ENCODE measurements around the gene NUDT3.

NUDT3 gene

DNA sequence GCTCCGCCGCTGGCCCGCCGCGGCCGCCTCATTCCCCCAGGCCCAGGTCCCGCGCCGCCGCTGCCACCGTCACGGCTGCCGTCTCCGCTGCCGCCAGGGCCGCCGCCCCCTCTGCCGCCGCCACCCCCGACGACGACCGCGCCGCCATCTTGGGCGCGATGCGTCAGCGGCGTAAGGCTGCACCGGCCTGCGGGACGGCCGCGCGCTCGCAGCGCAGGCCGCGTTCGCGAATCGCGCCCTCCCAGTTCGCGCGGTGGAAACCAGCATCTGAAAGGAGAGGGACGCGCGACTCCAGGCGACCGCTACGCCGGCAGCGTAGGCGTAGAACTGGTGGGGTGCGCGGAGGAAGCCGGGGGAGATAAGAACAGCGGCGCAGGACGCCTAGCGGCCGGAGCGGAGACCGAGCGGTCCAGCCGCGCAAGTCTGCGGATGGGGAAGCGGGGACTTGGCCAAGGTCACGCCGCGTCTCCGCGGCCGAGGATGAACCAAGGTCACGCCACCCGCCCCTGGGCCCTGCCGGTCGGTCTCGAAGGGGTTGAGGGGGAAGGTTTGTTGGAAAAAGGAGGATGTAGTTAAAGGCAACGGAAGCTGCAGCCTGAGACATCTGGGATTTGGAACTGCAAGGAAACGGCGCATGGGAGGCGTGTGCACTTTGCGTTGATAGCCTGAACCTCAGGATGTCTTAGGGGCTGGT lies at the start of gene NUDT3:
Gene NUDT3 (minus strand): TSS at position 173 of the 694 bp plus-strand sequence. CDS start 307 bp downstream, outside the sequence.
- H3K9me3 Mint-ChIP-seq: no peaks in the 10 kb centered on the region
- H3K27me3 Mint-ChIP-seq: no peaks in the 10 kb centered on the region
- H3K36me3 Mint-ChIP-seq (ENCODE audit: low read depth): peaks cover 8% of the 10 kb centered on the region
- H3K4me3 Mint-ChIP-seq: peak within 1 kb of the TSS; percentile 67
- peak within 1 kb of the TSS; percentile 94 for H3K27ac Mint-ChIP-seq
- peaks cover 27% of the 10 kb centered on the region for H3K4me1 Mint-ChIP-seq (ENCODE audit: low read depth)
- DNase-seq: peak; percentile 98

DNA sequence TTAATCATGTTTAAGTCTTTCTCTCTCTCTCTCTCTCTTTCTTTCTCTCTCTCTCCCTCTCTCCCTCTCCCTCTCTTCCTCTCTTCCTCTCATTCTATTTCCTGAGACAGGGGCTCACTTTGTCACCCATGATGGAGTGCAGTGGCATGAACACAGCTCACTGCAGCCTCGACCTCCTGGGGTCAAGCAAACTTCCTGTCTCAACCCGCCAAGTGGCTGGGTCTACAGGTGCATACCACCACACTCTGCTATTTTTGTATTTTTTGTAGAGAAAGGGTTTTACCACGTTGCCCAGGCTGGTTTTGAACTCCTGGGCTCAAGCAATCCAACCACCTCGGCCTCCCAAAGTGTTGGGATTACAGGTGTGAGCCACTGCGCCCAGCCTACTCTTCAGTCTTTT lies 49.1 kb upstream of the NUDT3 start:
- Mint-ChIP-seq H3K27ac (no peak overlapping the region), H3K4me1 (ENCODE audit: low read depth) (no peaks in the 10 kb centered on the region), H3K4me3 (no peak overlapping the region)

DNA sequence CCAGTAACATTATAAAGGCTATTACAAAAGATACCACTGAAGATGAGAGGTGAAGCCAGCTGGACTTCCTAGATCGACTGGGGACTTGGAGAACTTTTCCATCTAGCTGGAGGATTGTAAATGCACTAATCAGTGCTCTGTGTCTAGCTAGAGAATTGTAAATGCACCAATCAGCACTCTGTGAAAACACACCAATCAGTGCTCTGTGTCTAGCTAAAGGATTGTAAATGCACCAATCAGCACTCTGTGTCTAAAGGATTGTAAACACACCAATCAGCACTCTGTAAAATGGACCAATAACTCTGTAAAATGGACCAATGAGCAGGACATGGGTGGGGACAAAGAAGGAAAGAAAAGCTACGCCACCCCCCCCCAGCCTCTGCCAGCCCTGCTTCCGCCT lies 47.0 kb upstream of the NUDT3 start:
- no peak for DNase-seq
- Mint-ChIP-seq H3K27ac (no peak overlapping the region), H3K4me3 (no peak overlapping the region), H3K36me3 (ENCODE audit: low read depth) (no peaks in the 10 kb centered on the region), H3K4me1 (ENCODE audit: low read depth) (no peaks in the 10 kb centered on the region), H3K27me3 (no peaks in the 10 kb centered on the region), H3K9me3 (no peaks in the 10 kb centered on the region)

More for the DNA sequence above, 49.1 kb upstream of the NUDT3 start:
- DNase-seq: no peak
- no peaks in the 10 kb centered on the region for H3K9me3 Mint-ChIP-seq
- no peaks in the 10 kb centered on the region for H3K36me3 Mint-ChIP-seq (ENCODE audit: low read depth)
- H3K27me3 Mint-ChIP-seq: no peaks in the 10 kb centered on the region

DNA sequence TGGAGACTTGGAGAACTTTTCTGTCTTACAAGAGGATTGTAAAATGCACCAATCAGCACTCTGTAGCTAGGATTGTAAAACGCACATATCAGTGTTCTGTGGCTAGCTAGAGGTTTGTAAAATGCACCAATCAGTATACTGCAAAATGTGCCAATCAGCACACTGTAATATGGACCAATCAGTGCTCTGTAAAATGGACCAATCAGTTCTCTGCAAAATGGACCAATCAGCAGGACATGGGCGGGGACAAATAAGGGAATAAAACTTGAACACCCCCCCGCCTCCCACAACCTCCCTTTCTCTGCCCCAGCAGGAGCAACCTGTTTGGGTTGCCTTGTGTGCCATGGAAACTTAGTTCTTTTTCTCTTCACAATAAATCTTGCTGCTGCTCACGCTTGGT lies 46.2 kb upstream of the NUDT3 start:
- no peaks in the 10 kb centered on the region for H3K27me3 Mint-ChIP-seq
- H3K4me1 Mint-ChIP-seq (ENCODE audit: low read depth): no peaks in the 10 kb centered on the region
- H3K27ac Mint-ChIP-seq: no peak overlapping the region
- DNase-seq: no peak
- H3K36me3 Mint-ChIP-seq (ENCODE audit: low read depth): no peaks in the 10 kb centered on the region
- H3K9me3 Mint-ChIP-seq: no peaks in the 10 kb centered on the region
- H3K4me3 Mint-ChIP-seq: no peak overlapping the region

DNA sequence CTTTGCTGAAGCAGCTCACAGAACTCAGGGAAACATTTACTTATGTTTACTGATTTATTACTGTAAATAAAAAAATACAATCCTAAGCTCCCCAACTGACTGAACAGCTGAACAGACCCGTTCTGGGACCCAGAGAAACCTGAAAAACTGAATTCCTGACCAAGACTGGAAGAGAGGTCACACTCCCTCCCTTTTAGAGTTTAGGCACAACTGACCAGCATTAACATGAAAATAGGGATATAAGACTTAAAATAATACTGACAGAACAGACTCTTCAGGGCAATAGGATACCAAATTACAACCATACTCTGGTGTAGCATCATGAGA lies 45.1 kb upstream of the NUDT3 start:
- Mint-ChIP-seq H3K4me3 (no peak overlapping the region), H3K9me3 (no peaks in the 10 kb centered on the region), H3K27ac (no peak overlapping the region), H3K36me3 (ENCODE audit: low read depth) (no peaks in the 10 kb centered on the region), H3K27me3 (no peaks in the 10 kb centered on the region), H3K4me1 (ENCODE audit: low read depth) (no peaks in the 10 kb centered on the region)
- no peak for DNase-seq

DNA sequence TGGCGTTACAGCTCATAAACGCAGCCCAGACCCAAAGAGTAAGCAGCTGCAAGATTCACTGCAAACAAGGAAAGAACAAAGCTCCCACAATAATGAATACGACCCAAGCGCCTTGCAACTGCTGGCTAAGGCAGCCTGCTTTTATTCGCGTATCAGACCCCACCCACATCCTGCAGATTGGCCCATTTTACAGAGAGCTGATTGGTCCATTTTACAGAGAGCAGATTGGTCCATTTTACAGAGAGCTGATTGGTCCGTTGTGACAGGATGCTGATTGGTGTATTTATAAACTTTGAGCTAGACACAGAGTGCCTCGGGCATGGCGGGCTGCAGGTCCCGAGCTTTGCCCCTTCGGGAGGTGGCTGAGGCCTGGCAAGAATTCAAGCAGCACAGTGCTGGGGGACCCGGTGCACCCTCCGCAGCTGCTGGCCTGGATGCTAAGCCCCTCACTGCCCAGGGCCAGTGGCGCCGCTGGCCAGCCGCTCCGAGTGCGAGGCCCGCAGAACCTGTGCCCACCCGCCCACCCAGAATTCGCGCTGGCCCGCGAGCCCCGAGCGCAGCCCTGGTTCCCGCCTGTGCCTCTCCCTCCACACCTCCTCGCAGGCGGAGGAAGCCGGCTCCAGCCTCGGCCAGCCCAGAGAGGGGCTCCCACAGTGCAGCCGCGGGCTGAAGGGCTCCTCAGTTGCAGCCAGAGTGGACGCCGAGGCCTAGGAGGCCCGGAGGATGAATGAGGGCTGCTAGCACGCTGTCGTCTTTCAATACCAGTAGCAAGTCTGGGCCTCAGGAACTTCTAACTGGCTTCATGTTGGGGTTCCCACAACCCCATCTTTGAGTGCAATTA lies 44.6 kb upstream of the NUDT3 start:
- no peaks in the 10 kb centered on the region for H3K27me3 Mint-ChIP-seq
- no peak for DNase-seq
- no peaks in the 10 kb centered on the region for H3K36me3 Mint-ChIP-seq (ENCODE audit: low read depth)
- no peak overlapping the region for H3K4me3 Mint-ChIP-seq
- H3K27ac Mint-ChIP-seq: no peak overlapping the region
- H3K4me1 Mint-ChIP-seq (ENCODE audit: low read depth): no peaks in the 10 kb centered on the region
- no peaks in the 10 kb centered on the region for H3K9me3 Mint-ChIP-seq

DNA sequence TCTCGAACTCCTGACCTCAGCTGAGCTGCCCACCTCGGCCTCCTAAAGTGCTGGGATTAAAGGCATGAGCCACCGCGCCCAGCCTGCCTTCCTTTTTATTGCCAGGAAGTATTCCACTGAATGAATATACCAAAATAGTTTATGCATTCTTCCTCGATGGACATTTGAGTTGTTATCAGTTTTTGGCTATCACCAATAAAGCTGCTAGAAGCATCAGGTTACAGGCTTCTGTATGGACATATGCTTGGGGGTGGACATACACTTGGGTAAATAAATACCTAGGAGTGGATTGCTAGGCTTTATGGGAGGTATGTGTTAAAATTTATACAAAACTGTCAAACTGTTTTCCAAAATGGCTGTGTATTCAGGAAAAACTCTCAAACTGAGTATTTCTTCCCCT lies 43.4 kb upstream of the NUDT3 start:
- no peak overlapping the region for H3K27ac Mint-ChIP-seq
- H3K27me3 Mint-ChIP-seq: no peaks in the 10 kb centered on the region
- H3K9me3 Mint-ChIP-seq: no peaks in the 10 kb centered on the region
- DNase-seq: no peak
- no peaks in the 10 kb centered on the region for H3K36me3 Mint-ChIP-seq (ENCODE audit: low read depth)
- H3K4me1 Mint-ChIP-seq (ENCODE audit: low read depth): no peaks in the 10 kb centered on the region
- no peak overlapping the region for H3K4me3 Mint-ChIP-seq

DNA sequence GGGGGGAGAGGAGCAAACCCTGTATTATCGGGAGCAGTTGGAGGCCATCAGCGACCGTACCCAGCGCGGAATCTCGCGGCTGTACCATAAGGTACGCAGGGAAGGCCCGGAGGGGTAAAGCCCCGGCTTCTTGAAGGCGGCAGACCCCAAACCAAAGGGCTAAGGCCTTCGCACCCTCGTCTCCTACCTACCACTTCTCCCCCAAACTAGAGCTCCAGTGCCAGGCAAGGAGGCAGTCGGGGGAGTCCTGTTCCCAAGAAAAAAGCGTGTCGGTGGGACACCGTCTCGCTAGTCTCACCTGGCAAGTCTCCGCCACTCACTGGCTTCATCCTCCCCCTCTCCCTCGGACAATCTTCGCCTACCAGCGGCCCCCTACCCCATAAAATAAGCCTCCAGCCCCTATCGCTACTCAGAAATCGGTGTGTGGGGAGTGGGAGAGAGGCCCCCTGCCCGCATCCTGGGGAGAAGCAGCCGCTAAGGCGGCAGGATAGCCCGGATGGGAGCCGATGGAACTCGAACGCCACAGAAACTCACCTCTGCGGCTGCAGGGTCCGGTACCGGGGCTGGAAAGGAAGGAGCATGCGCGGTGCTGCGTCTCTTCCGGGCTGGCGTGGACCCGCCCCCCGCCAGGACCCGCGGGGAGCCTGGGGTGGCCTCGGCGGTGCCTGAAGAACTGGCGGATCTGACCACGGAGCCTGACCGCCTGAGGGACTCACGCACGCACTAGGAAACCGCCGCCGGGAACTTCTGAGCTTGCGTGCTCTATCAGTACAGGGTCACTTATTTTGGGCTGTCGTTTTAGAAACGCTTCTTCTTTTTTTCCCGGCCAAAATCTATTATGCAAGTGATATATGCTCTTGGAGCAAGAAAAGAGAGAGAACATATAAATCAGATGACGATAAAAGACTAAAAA lies 33.3 kb upstream of the NUDT3 start, which contains the start of gene RPS10:
Gene RPS10 (minus strand): TSS at position 572 of the 913 bp plus-strand sequence. CDS start 848 bp downstream, outside the sequence.
- Mint-ChIP-seq H3K4me1 (ENCODE audit: low read depth) (peaks cover 40% of the 10 kb centered on the region), H3K27ac (peak within 1 kb of the TSS; percentile 100), H3K27me3 (no peaks in the 10 kb centered on the region), H3K36me3 (ENCODE audit: low read depth) (peaks cover 52% of the 10 kb centered on the region), H3K4me3 (peak within 1 kb of the TSS; percentile 100), H3K9me3 (no peaks in the 10 kb centered on the region)
- DNase-seq: peak; percentile 97

DNA sequence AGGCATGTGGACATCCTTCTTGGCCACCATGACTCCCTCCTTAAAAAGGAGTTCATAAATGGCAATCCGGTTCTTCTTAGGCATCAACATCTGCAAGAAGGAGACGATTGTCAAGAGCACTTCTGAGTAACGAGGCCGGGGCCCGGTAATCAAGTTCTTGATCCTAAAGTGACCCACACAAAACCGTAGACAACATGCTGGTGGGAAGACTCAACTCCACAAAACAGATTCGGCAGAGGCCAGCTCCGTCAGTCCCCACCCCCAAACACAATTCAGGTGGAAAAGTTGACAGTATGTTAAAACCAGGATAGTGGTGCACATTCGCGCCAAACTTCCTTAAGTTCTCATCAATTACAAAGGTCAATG lies 32.6 kb upstream of the NUDT3 start:
- Mint-ChIP-seq H3K4me3 (peak overlapping the region; percentile 100), H3K9me3 (no peaks in the 10 kb centered on the region), H3K4me1 (ENCODE audit: low read depth) (peaks cover 45% of the 10 kb centered on the region), H3K27ac (peak overlapping the region; percentile 100), H3K27me3 (no peaks in the 10 kb centered on the region), H3K36me3 (ENCODE audit: low read depth) (peaks cover 58% of the 10 kb centered on the region)
- no peak for DNase-seq

DNA sequence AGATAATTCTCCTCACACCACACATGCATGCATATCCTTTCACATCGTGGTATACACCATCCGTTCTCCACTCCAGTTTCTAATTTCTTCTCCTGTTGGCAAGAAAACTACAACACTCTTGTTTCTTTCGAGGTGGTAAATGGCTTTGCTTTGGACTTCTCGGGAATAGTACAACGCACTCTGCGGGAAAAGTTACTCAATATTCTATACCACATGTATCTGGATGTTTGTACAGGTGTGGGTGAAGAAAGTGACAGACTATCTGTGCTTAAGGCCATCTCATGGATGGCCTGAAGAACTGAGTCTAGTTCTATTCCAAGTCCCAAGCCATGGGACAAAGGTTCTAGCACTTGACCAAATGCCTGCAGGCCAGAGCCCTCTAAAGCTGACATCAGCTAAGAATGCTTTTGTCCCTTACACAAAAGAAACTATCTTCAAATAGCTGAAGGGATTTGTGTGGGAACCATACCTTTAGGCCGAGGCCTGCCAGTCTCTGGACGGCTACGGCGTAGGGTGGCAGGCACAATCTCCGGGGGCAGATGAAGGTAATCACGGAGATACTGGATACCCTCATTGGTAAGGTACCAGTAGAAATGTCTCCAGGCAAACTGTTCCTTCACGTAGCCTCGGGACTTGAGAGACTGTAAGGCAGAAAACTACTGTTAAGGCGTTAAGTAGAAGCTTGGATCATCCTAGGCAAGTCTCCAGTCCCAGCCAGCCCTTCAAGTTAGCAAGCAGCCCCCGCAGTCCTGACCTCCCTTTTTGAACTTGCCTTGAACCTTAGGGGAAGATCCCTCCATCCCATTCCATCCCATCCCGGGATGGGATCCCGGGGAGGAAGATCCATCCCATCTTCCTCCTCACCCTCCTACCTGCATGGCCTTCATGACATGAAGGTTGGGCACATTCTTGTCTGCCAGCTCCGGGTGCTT lies 32.0 kb upstream of the NUDT3 start:
- Mint-ChIP-seq H3K4me1 (ENCODE audit: low read depth) (peaks cover 48% of the 10 kb centered on the region), H3K36me3 (ENCODE audit: low read depth) (peaks cover 65% of the 10 kb centered on the region), H3K27ac (peak overlapping the region; percentile 100), H3K27me3 (no peaks in the 10 kb centered on the region), H3K9me3 (no peaks in the 10 kb centered on the region), H3K4me3 (peak overlapping the region; percentile 100)
- DNase-seq: peak; percentile 37

DNA sequence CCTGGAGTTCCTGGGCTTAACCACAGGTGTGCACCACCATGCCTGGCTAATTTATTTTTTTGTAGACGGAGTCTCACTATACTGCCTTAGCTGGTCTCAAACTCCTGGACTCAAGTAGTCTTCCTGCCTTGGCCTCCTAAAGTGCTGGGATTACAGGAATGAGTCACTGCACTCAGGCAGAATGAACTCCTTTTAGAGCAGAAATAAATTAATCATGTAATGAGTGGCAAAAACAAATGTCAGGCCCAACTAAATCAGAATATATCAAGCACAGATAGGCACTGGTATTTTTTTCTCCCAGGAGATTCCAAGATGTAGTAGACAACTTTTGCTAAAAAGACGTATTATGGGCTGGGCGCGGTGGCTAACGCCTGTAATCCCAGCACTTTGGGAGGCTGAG lies 30.8 kb upstream of the NUDT3 start:
- Mint-ChIP-seq H3K27me3 (no peaks in the 10 kb centered on the region), H3K4me1 (ENCODE audit: low read depth) (peaks cover 52% of the 10 kb centered on the region), H3K27ac (peak overlapping the region; percentile 100), H3K4me3 (peak overlapping the region; percentile 100), H3K9me3 (no peaks in the 10 kb centered on the region), H3K36me3 (ENCODE audit: low read depth) (peaks cover 77% of the 10 kb centered on the region)
- DNase-seq: no peak

DNA sequence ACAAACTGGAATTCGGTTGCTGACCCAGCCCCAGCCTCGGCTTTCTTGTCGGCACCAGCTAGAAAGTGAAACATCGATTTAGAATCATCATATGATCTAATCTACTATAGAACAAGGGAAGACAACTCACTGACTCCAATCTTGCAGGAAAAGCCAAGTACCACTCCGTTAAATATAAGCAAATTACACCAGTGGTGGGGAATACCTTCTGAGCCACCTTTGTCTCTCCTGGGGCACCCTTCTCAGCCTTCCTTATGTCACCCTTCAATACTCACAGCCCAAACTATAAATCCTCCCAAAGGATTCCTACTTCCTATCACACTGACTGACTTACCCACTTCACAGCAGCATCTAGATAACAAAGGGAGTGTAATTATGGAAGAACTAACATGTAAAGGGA lies 25.9 kb upstream of the NUDT3 start:
- Mint-ChIP-seq H3K4me3 (no peak overlapping the region), H3K27me3 (no peaks in the 10 kb centered on the region), H3K27ac (peak overlapping the region; percentile 77), H3K4me1 (ENCODE audit: low read depth) (peaks cover 52% of the 10 kb centered on the region), H3K9me3 (no peaks in the 10 kb centered on the region), H3K36me3 (ENCODE audit: low read depth) (peaks cover 94% of the 10 kb centered on the region)
- DNase-seq: no peak

DNA sequence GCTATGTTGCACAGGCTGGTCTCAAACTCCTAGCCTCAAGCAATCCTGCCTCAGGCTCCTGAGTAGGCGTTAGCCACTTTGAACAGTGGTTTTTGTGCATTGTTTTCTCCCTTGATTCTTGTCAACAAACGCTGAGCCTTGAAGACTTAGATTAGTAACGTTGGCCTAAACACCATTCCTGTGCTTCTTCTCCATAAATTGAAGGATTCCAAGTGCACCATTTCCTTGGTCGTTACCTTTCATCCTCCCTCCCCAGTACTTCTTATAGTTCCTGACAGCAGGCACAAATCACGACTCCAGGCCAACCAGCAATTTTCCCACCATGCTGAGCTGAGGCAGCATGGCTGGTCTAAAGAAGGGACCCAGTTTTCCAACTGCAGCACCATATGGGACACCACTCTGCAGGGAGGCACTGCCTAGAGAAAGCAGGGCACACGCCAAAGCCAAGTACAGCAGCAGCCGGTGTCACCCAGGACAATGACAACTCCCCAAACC lies 24.5 kb upstream of the NUDT3 start:
- Mint-ChIP-seq H3K4me1 (ENCODE audit: low read depth) (peaks cover 48% of the 10 kb centered on the region), H3K27ac (peak overlapping the region; percentile 63), H3K4me3 (no peak overlapping the region), H3K9me3 (no peaks in the 10 kb centered on the region), H3K36me3 (ENCODE audit: low read depth) (peaks cover 89% of the 10 kb centered on the region), H3K27me3 (no peaks in the 10 kb centered on the region)
- DNase-seq: no peak
